ENCODE measurements around the gene B9D1.

The B9D1 gene

DNA sequence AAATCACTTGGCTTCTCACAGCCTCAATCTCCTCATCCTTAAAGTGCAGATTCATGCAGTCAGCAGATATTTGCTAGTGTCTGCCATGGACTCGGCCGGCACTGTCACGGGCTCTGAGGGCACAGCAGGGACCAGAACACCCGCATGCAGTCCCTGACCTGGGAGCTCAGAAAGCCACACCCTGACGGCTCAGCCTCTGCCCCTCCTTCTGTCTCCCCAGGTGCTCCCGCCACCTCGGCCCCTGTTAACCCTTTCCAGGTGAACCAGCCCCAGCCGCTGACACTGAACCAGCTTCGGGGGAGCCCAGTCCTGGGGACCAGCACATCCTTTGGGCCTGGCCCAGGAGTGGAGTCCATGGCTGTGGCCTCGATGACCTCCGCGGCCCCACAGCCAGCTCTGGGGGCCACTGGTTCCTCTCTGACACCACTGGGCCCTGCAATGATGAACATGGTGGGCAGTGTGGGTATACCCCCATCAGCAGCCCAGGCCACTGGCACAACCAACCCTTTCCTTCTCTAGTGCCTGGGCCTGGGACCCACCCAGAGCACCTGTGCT is 28.7 kb downstream of the B9D1 start:
- in situ Hi-C loops (cut with HindIII; ENCODE audit: low sequenced_read_pairs), result no loop called here
- TF ChIP-seq, protein P1, sequence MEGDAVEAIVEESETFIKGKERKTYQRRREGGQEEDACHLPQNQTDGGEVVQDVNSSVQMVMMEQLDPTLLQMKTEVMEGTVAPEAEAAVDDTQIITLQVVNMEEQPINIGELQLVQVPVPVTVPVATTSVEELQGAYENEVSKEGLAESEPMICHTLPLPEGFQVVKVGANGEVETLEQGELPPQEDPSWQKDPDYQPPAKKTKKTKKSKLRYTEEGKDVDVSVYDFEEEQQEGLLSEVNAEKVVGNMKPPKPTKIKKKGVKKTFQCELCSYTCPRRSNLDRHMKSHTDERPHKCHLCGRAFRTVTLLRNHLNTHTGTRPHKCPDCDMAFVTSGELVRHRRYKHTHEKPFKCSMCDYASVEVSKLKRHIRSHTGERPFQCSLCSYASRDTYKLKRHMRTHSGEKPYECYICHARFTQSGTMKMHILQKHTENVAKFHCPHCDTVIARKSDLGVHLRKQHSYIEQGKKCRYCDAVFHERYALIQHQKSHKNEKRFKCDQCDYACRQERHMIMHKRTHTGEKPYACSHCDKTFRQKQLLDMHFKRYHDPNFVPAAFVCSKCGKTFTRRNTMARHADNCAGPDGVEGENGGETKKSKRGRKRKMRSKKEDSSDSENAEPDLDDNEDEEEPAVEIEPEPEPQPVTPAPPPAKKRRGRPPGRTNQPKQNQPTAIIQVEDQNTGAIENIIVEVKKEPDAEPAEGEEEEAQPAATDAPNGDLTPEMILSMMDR (IDR thresholded peaks at IDR 0.05; ENCODE audit: low read depth, low read length), result no peak
- no peak overlapping the region for H3K4me3 ChIP-seq (ENCODE audit: low read depth, low read length)
- no peak for DNase-seq (ENCODE audit: low read depth, low spot score)

DNA sequence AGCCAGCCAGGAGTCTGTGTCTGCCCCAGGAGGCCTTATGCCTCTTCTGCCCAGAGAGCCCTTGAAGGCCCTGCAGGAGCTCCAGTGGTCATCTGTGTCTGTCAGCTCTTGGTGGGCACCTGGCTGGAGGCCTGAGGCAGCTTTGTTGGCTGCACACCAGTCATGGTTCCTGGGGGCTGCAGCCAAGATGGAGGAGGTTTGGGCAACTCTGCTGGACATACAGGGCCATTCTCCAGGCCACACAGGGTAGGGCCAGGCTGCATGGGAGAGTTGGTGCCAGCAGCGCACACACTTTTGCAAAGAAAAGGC is 29.4 kb downstream of the B9D1 start:
- in situ Hi-C loops (cut with HindIII; ENCODE audit: low sequenced_read_pairs), result no loop called here
- H3K4me3 ChIP-seq (ENCODE audit: low read depth, low read length), result no peak overlapping the region
- DNase-seq (ENCODE audit: low read depth, low spot score), result no peak
- TF ChIP-seq, protein P1 (IDR thresholded peaks at IDR 0.05; ENCODE audit: low read depth, low read length), result no peak

DNA sequence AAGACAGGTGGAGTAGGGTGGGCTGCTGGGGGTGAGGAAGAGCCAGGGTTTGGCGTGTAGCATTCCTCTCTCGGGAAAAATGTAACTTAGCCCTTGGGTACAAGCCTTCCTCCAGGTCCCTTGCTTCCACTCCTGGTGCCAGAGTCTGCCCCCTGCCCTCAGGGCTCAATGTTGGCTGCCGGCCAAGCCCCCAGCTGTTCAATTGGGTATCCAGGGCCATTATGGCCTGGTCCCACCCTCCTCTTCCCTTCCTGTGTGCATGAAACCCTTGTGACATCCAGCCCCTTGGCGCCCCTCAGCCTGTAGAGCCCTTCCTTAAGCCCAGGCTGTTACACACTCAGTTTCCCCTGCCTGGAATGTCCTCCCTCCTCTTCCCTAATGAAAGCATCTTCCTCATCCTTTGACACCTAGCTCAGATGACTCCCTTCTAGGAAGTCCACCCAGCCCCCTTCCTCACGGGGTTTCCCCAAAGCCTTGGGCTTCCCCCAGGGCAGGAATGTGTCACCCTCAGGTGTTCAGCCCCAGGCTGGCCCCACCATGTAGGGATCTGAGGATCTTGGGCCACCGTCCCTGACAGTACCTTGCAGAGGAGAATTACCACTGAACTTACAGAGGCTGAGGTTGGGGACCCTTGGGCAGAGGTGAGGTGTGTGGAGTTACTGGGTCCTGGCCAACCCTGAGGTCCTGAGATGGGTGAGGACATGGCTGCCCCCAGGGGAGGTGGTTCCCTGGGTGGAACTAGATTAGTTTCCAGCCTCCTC is 30.0 kb downstream of the B9D1 start:
- H3K4me3 ChIP-seq (ENCODE audit: low read depth, low read length), result no peak overlapping the region
- DNase-seq (ENCODE audit: low read depth, low spot score), result no peak
- in situ Hi-C loops (cut with HindIII; ENCODE audit: low sequenced_read_pairs), result no loop called here
- TF ChIP-seq, protein P1 (IDR thresholded peaks at IDR 0.05; ENCODE audit: low read depth, low read length), result no peak

DNA sequence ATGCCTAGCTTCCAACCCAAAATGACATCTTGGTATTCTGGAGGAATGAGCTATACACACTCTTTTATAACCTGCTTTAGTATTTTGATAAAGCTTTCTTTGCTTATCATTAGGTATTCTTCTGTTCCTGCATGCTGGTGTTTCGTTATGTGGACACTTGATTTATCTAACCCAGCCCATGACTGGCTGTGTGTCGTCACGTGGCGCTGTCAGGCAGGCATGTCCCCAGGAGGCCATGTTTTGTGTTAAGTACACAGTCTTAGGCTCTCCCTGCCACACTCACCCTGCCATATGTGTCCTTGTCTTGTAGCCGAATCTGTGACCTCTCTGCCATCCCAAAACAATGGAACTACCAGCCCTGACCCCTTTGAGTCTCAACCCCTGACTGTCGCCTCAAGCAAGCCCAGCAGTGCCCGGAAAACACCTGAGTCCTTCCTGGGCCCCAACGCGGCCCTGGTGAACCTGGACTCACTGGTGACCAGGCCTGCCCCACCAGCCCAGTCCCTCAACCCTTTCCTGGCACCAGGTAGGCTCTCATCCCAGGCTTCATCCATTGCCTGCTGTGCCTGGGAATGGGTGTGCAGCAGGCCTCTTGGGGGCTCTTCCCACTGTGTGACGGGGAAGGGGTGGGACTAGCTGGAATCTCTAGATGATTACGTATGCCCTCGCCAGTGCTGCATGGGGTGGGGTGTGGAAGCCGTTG is 30.8 kb downstream of the B9D1 start:
- in situ Hi-C loops (cut with HindIII; ENCODE audit: low sequenced_read_pairs), result no loop called here
- TF ChIP-seq, protein P1 (IDR thresholded peaks at IDR 0.05; ENCODE audit: low read depth, low read length), result no peak
- no peak overlapping the region for H3K4me3 ChIP-seq (ENCODE audit: low read depth, low read length)
- no peak for DNase-seq (ENCODE audit: low read depth, low spot score)

DNA sequence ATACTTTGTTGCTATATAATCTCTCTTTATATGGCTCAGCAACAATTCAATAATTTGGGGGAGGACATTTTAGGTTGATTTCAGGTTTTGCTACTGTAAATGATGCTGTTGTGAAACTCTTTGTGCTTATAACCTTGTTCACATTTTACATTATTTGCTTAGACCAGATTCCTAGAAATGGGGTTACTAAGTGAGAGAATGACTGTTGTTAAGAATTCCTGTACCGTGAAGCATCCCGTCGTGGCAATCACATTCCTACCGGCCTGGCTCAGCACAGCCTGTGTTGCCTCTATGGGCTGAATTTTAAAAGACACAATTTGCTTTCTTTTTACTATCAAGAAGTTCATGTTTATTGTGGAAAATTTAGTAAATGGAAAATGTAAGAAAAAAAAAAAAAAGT is 31.4 kb downstream of the B9D1 start:
- TF ChIP-seq, protein P1 (IDR thresholded peaks at IDR 0.05; ENCODE audit: low read depth, low read length), result no peak
- peak; percentile 85 for DNase-seq (ENCODE audit: low read depth, low spot score)
- H3K4me3 ChIP-seq (ENCODE audit: low read depth, low read length), result no peak overlapping the region
- in situ Hi-C loops (cut with HindIII; ENCODE audit: low sequenced_read_pairs), result no loop called here

DNA sequence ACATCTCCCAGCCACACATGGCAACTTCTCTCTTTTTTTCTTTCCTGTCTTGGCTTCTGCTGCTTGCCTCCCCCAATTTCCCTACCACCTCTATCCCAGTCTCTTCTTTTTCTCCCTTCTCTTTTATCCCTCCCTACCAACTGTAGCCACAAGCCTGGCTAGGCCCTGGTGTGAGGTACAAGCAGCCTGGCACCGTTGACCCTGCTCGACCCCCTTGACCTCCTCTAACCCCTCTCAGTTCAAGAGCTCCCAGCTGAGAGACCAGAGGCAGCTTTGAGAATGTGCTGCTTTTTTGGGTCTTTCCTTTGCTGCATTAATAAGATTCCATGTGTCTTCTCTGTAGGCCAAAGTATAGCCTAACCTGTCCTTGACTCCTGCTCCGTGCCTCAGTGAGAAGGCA is 32.3 kb downstream of the B9D1 start:
- in situ Hi-C loops (cut with HindIII; ENCODE audit: low sequenced_read_pairs), result no loop called here
- TF ChIP-seq, protein P1 (IDR thresholded peaks at IDR 0.05; ENCODE audit: low read depth, low read length), result no peak
- DNase-seq (ENCODE audit: low read depth, low spot score), result no peak
- no peak overlapping the region for H3K4me3 ChIP-seq (ENCODE audit: low read depth, low read length)

Data from astrocyte of the spinal cord (primary cell).